Mammary epithelial cell (primary cell): ENCODE data around the gene CSRP3.

Experiments used
- CTCF ChIP-seq, 2 donors: IDR thresholded peaks in 1 of 2; conservative IDR thresholded peaks in 1 of 2; 2 replicates each; pipeline ENCODE4 v1.5.1; 2011 to 2012; ENCODE audit warnings: inconsistent platforms in 2 of 2, low read length in 2 of 2, mild to moderate bottlenecking in 2 of 2, control low read depth in 1 of 2, low read depth in 1 of 2; ENCODE audit not compliant: insufficient read depth in 1 of 2; ENCODE audit errors: extremely low read depth in 1 of 2
- EZH2 ChIP-seq: IDR thresholded peaks from 2 replicates; pipeline ENCODE4 v1.6.1; 2012; ENCODE audit warnings: low read length, inconsistent platforms, borderline replicate concordance

GRCh38 chr11:19216021-19216420 is 14.2 kb upstream of the CSRP3 start:
- no peak for TF ChIP-seq CTCF (conservative IDR thresholded peaks at IDR 0.05 in 1 of 2, IDR thresholded peaks at IDR 0.05 in 1 of 2; ENCODE audit: extremely low read depth in 1 of 2, insufficient read depth in 1 of 2, low read depth in 1 of 2, low read length in 2 of 2)
- no peak for TF ChIP-seq EZH2
